ENCODE data around the gene CACNB2.

CACNB2 gene

DNA sequence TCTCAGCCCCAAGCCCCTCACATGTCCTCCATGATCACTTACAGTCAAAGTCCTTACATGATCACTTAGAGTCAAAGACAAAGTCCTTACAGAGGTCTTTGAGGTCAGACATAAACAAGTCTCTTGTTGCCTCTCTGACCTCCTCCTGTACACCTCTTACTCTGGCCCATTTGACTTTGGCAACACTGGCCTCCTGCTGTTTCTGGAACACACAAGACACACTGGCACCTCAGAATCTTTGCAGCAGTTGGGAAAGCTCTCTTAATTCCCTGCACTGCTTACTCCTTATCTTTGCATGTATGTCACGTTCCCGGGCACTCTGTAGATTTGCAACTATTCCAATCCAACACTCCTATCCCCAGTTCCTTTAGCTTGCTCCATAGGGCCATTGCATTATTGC, 408.9 kb downstream of the CACNB2 start:
- TF ChIP-seq CTCF (IDR thresholded peaks at IDR 0.05; ENCODE audit: insufficient read depth, low read depth, low read length, missing control alignments): no peak
- H3K4me3 ChIP-seq (ENCODE audit: low read length): no peak overlapping the region
- no peak for DNase-seq (ENCODE audit: low read depth)

- no peak overlapping the region for H3K4me3 ChIP-seq (ENCODE audit: low read length)
- TF ChIP-seq CTCF (IDR thresholded peaks at IDR 0.05; ENCODE audit: insufficient read depth, low read depth, low read length, missing control alignments): no peak
- DNase-seq (ENCODE audit: low read depth): no peak
These were observed 411.2 kb downstream of the CACNB2 start for GRCh38 chr10:18551473-18551872.

DNA sequence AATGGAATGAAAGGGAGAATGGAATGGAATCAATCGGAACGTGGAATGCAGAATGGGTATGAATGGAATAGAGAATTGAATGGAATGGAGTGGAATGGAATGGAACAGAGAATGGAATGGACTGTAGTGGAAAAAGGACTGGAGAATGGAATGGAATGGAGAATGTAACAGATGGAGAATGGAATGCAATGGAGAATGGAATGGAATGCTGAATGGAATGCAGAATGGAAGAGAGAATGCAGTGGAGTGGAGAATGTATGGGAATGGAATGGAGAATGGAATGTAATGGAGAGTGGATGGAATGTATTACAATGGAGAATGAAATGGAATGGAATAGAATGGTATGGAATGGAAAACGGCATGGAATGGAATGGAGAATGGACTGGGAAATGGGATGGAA, 414.3 kb downstream of the CACNB2 start:
- no peak overlapping the region for H3K4me3 ChIP-seq (ENCODE audit: low read length)
- no peak for TF ChIP-seq CTCF (IDR thresholded peaks at IDR 0.05; ENCODE audit: insufficient read depth, low read depth, low read length, missing control alignments)
- DNase-seq (ENCODE audit: low read depth): no peak

GRCh38 chr10:18556522-18557147, 416.4 kb downstream of the CACNB2 start:
- H3K4me3 ChIP-seq (ENCODE audit: low read length): no peak overlapping the region
- DNase-seq (ENCODE audit: low read depth): no peak
- TF ChIP-seq CTCF (IDR thresholded peaks at IDR 0.05; ENCODE audit: insufficient read depth, low read depth, low read length, missing control alignments): no peak

GRCh38 chr10:18557960-18558359, 417.7 kb downstream of the CACNB2 start:
- no peak for TF ChIP-seq CTCF (IDR thresholded peaks at IDR 0.05; ENCODE audit: insufficient read depth, low read depth, low read length, missing control alignments)
- DNase-seq (ENCODE audit: low read depth): no peak
- no peak overlapping the region for H3K4me3 ChIP-seq (ENCODE audit: low read length)

- H3K4me3 ChIP-seq (ENCODE audit: low read length): no peak overlapping the region
- no peak for TF ChIP-seq CTCF (IDR thresholded peaks at IDR 0.05; ENCODE audit: insufficient read depth, low read depth, low read length, missing control alignments)
- DNase-seq (ENCODE audit: low read depth): no peak
These were observed 421.8 kb downstream of the CACNB2 start for GRCh38 chr10:18561861-18562551.

Data from epithelial cell of esophagus (primary cell).